Measurements from ENCODE around the gene SUMO2. TPM values are rescaled to one million over a fixed set of nuclear protein-coding genes. Genes with fewer than 3 reads are reported as not detected.

The SUMO2 gene
- total and polyA plus RNA-seq, 10 of the 15 experiments (the other 5 are each of a cell fraction or from before 2014, with no cell fraction given): 163 to 803 (median 555) TPM

DNA sequence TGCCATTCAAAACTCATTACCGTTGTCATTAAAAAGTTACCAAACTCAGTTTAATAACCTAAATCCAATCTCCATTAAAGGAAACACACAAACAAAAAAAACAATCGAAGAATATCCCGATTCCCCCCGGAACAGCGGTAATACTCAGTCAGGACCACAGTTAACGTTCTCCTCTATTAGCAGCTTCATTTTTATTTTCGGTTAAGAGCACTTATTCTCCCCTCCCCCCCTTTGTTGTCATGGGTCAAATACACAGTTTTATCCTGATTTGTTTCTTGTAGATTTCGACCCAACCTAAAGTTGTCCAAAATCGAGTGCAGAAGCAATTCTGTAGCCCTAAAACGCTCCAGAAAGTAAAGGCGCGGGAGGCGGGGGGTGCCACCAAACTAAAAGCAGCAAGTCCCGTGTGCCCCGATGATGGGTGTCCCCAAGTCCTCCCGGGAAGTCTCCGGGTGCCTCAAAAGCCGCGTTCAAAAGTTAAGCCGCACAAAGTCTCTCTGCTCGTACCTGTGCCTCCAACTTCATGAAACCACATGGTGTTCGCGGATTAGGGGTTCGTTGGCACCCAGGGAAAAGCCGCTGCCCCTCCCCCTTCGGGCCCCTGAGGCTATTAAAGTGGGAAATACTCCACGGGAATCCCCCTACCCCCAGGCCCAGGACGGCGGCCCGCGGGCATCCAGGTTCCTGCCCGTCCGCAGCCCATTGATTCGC is 996 bp downstream of the SUMO2 start:
- Histone ChIP-seq H3K27ac (ENCODE audit: control insufficient read depth, insufficient read depth) (peak overlapping the region; percentile 95), H3K4me1 (ENCODE audit: control insufficient read depth, insufficient read depth, low read length) (no peaks in the 10 kb centered on the region), H3K9ac (ENCODE audit: control insufficient read depth, insufficient read depth, low read length) (peak overlapping the region; percentile 89), H3K4me3 (peak overlapping the region; percentile 92), H3K79me2 (ENCODE audit: control insufficient read depth, insufficient read depth, low read length) (peaks cover 54% of the 10 kb centered on the region), H2AFZ (ENCODE audit: control insufficient read depth, low read depth, low read length) (no peak overlapping the region; the same call in 1 of the 2 replicates), H3K9me3 (replicated peaks; ENCODE audit: control insufficient read depth, insufficient read depth, low read length) (no peaks in the 10 kb centered on the region), H3K4me2 (ENCODE audit: control insufficient read depth, insufficient read depth) (peak overlapping the region; percentile 83), H4K20me1 (ENCODE audit: control insufficient read depth, insufficient read depth) (no peaks in the 10 kb centered on the region), H3K36me3 (ENCODE audit: control insufficient read depth in 2 of 2, insufficient read depth in 2 of 2, low read length in 1 of 2) (peaks cover 1 to 11% of the 10 kb centered on the region in 2 experiments), H3K27me3 (replicated peaks in 1 of 2; ENCODE audit: control insufficient read depth in 2 of 2, insufficient read depth in 2 of 2, low read length in 1 of 2) (no peaks in the 10 kb centered on the region)
- CTCF ChIA-PET: interaction anchor here (0.6 to 2.1 kb wide), 2 partner anchors 20 to 67 kb away, joined by 3 to 19 read pairs; no protein-coding TSS in a partner anchor
- SMC1A ChIA-PET (ENCODE audit: uncharacterized antibody, unreplicated experiment): interaction anchor here (0.6 to 2.4 kb wide), 4 partner anchors 10 to 231 kb away, joined by 3 to 9 read pairs (median 4); no protein-coding TSS in a partner anchor
- RAD21 ChIA-PET (ENCODE audit: unreplicated experiment): interaction anchor here (1.0 to 2.4 kb wide), 2 partner anchors 20 to 220 kb away, joined by 4 to 9 read pairs; no protein-coding TSS in a partner anchor
- no peak for FAIRE-seq
- no peak for DNase-seq (ENCODE audit: low read depth, low spot score)
- POLR2A ChIA-PET: interaction anchor here (0.6 to 1.4 kb wide), 8 partner anchors 9 to 168 kb away, joined by 3 to 7 read pairs (median 3); partner anchors contain the start of genes JPT1, NT5C and NUP85
- TSS peak; percentile 69 for BruUV-seq (replicated peaks)
- peak; percentile 23 for ATAC-seq
- intact Hi-C loops (cut with micrococcal nuclease; ENCODE audit: unreplicated experiment) (loop anchor here (5.0 kb wide), 1 partner anchor 149 kb away; no protein-coding TSS in a partner anchor), in situ Hi-C loops (cut with MboI) (no loop called here)
- under 1% methylated on average over 34 of the region's 34 CpGs for WGBS (ENCODE audit: insufficient coverage, insufficient replicate concordance, low lambda C conversion rate, missing lambda C conversion rate)
- TF ChIP-seq, protein P1, sequence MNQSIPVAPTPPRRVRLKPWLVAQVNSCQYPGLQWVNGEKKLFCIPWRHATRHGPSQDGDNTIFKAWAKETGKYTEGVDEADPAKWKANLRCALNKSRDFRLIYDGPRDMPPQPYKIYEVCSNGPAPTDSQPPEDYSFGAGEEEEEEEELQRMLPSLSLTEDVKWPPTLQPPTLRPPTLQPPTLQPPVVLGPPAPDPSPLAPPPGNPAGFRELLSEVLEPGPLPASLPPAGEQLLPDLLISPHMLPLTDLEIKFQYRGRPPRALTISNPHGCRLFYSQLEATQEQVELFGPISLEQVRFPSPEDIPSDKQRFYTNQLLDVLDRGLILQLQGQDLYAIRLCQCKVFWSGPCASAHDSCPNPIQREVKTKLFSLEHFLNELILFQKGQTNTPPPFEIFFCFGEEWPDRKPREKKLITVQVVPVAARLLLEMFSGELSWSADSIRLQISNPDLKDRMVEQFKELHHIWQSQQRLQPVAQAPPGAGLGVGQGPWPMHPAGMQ (IDR thresholded peaks at IDR 0.05; ENCODE audit: borderline replicate concordance): no peak
- TF ChIP-seq, protein P2, sequence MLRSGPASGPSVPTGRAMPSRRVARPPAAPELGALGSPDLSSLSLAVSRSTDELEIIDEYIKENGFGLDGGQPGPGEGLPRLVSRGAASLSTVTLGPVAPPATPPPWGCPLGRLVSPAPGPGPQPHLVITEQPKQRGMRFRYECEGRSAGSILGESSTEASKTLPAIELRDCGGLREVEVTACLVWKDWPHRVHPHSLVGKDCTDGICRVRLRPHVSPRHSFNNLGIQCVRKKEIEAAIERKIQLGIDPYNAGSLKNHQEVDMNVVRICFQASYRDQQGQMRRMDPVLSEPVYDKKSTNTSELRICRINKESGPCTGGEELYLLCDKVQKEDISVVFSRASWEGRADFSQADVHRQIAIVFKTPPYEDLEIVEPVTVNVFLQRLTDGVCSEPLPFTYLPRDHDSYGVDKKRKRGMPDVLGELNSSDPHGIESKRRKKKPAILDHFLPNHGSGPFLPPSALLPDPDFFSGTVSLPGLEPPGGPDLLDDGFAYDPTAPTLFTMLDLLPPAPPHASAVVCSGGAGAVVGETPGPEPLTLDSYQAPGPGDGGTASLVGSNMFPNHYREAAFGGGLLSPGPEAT (IDR thresholded peaks at IDR 0.05; ENCODE audit: low read depth): peak; percentile 48
- TF ChIP-seq, protein P3, sequence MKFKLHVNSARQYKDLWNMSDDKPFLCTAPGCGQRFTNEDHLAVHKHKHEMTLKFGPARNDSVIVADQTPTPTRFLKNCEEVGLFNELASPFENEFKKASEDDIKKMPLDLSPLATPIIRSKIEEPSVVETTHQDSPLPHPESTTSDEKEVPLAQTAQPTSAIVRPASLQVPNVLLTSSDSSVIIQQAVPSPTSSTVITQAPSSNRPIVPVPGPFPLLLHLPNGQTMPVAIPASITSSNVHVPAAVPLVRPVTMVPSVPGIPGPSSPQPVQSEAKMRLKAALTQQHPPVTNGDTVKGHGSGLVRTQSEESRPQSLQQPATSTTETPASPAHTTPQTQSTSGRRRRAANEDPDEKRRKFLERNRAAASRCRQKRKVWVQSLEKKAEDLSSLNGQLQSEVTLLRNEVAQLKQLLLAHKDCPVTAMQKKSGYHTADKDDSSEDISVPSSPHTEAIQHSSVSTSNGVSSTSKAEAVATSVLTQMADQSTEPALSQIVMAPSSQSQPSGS (IDR thresholded peaks at IDR 0.05; ENCODE audit: low read length): no peak
- TF ChIP-seq TCF3 (IDR thresholded peaks at IDR 0.05; ENCODE audit: borderline replicate concordance, insufficient read depth, low read depth, low read length) (no peak), KLF5 (IDR thresholded peaks at IDR 0.05; ENCODE audit: partially characterized antibody) (no peak), BCL11A (IDR thresholded peaks at IDR 0.05; ENCODE audit: low read depth, low read length) (no peak), SRF (IDR thresholded peaks at IDR 0.05; ENCODE audit: low read depth in 2 of 2, low read length in 2 of 2) (0 out of 4 replicates have a peak, but pooled peaks of 1 of the 2 experiments have one; percentile 5), SIN3A (IDR thresholded peaks at IDR 0.05; ENCODE audit: low read depth, low read length) (no peak), ZZZ3 (IDR thresholded peaks at IDR 0.05; ENCODE audit: control insufficient read depth, insufficient read length, low read depth) (no peak), ZNF217 (IDR thresholded peaks at IDR 0.05) (no peak), RELA (IDR thresholded peaks at IDR 0.05; ENCODE audit: borderline replicate concordance, partially characterized antibody) (no peak)
- TF ChIP-seq, protein P4, sequence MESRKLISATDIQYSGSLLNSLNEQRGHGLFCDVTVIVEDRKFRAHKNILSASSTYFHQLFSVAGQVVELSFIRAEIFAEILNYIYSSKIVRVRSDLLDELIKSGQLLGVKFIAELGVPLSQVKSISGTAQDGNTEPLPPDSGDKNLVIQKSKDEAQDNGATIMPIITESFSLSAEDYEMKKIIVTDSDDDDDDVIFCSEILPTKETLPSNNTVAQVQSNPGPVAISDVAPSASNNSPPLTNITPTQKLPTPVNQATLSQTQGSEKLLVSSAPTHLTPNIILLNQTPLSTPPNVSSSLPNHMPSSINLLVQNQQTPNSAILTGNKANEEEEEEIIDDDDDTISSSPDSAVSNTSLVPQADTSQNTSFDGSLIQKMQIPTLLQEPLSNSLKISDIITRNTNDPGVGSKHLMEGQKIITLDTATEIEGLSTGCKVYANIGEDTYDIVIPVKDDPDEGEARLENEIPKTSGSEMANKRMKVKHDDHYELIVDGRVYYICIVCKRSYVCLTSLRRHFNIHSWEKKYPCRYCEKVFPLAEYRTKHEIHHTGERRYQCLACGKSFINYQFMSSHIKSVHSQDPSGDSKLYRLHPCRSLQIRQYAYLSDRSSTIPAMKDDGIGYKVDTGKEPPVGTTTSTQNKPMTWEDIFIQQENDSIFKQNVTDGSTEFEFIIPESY (IDR thresholded peaks at IDR 0.05): no peak
